Neural cell (in vitro differentiated cells): ENCODE measurements around the gene WDR37. TPM values are rescaled to one million over a fixed set of nuclear protein-coding genes. Genes with fewer than 3 reads are reported as not detected.

Source experiments
- H2AFZ ChIP-seq: fragments of 200-600, 300-800 bp; sonication (generic), shearing (Covaris generic); 2 replicates; pipeline ENCODE4 v1.6.0; 2014; ENCODE audit warnings: low read depth, mild to moderate bottlenecking, antibody characterized with exemption, low read length, moderate library complexity
- H3F3A ChIP-seq: fragments of 200-600 bp; shearing (Covaris generic); 2 replicates; pipeline ENCODE4 v1.6.1; 2016; ENCODE audit warnings: mild to moderate bottlenecking, moderate library complexity, mixed read lengths, antibody characterized with exemption, low read length; ENCODE audit not compliant: insufficient read depth, poor library complexity, severe bottlenecking
- H3K27ac ChIP-seq: fragments of 200-600, 300-800 bp; sonication (generic), shearing (Covaris generic); 2 replicates; pipeline ENCODE4 v1.5.1; 2014; ENCODE audit warnings: mild to moderate bottlenecking, low read length, moderate library complexity
- H3K27me3 ChIP-seq: fragments of 300-800, 200-600 bp; sonication (generic), shearing (Covaris generic); 2 replicates; pipeline ENCODE4 v1.6.0; 2014; ENCODE audit warnings: mild to moderate bottlenecking, low read depth, low read length, moderate library complexity; ENCODE audit not compliant: insufficient read depth
- H3K36me3 ChIP-seq: fragments of 300-800, 200-600 bp; sonication (generic), shearing (Covaris generic); 2 replicates; pipeline ENCODE4 v1.5.1; 2014; ENCODE audit warnings: mild to moderate bottlenecking, antibody characterized with exemption, low read length, moderate library complexity; ENCODE audit not compliant: insufficient read depth
- H3K4me2 ChIP-seq: fragments of 300-800, 200-600 bp; sonication (generic), shearing (Covaris generic); 2 replicates; pipeline ENCODE4 v1.6.0; 2014; ENCODE audit warnings: mild to moderate bottlenecking, low read length
- H3K4me3 ChIP-seq: fragments of 300-800, 200-600 bp; sonication (generic), shearing (Covaris generic); 2 replicates; pipeline ENCODE4 v1.5.1; 2014; ENCODE audit warnings: mild to moderate bottlenecking, low read length, moderate library complexity
- H3K79me2 ChIP-seq: fragments of 200-600 bp; shearing (Covaris generic); replicated peaks from 2 replicates; pipeline ENCODE4 v1.6.0; 2014; ENCODE audit warnings: mild to moderate bottlenecking, low read length, moderate library complexity; ENCODE audit not compliant: insufficient read depth
- H3K9ac ChIP-seq: fragments of 300-800, 200-600 bp; sonication (generic), shearing (Covaris generic); 2 replicates; pipeline ENCODE4 v1.6.1; 2016; ENCODE audit warnings: mild to moderate bottlenecking, low read length, mixed read lengths
- H3K9me2 ChIP-seq: fragments of 200-600 bp; shearing (Covaris generic); 2 replicates; pipeline ENCODE4 v1.6.1; 2016; ENCODE audit warnings: mild to moderate bottlenecking, low read length, mixed read lengths; ENCODE audit not compliant: insufficient read depth
- H3K9me3 ChIP-seq: fragments of 200-600, 300-800 bp; sonication (generic), shearing (Covaris generic); 2 replicates; pipeline ENCODE4 v1.6.1; 2016; ENCODE audit warnings: mild to moderate bottlenecking, mixed run types, low read length, moderate library complexity, mixed read lengths
- H4K20me1 ChIP-seq: fragments of 200-600 bp; shearing (Covaris generic); 2 replicates; pipeline ENCODE4 v1.6.1; 2016; ENCODE audit warnings: mild to moderate bottlenecking, mixed run types; ENCODE audit not compliant: insufficient read depth
- CTCF ChIP-seq: fragments of 450-650 bp; IDR thresholded peaks from 2 replicates; pipeline ENCODE4 v1.5.1; 2014; ENCODE audit warnings: antibody characterized with exemption, mild to moderate bottlenecking, moderate library complexity; ENCODE audit not compliant: poor library complexity, severe bottlenecking
- EP300 ChIP-seq: fragments of 450-650 bp; conservative IDR thresholded peaks from 2 replicates; pipeline ENCODE4 v1.6.1; 2014; ENCODE audit warnings: antibody characterized with exemption, mild to moderate bottlenecking, moderate library complexity; ENCODE audit not compliant: poor library complexity, severe bottlenecking
- EZH2 ChIP-seq: fragments of 200-600, 300-800 bp; shearing (Covaris generic), sonication (generic); IDR thresholded peaks from 2 replicates; pipeline ENCODE4 v1.6.1; 2014; ENCODE audit warnings: antibody characterized with exemption, low read length, borderline replicate concordance, mild to moderate bottlenecking; ENCODE audit not compliant: insufficient read depth, poor library complexity, severe bottlenecking
- MXI1 ChIP-seq: fragments of 450-650 bp; conservative IDR thresholded peaks from 2 replicates; pipeline ENCODE4 v1.6.1; 2014; ENCODE audit warnings: antibody characterized with exemption, mild to moderate bottlenecking; ENCODE audit not compliant: poor library complexity, severe bottlenecking
- POLR2AphosphoS5 ChIP-seq: IDR thresholded peaks from 2 replicates; pipeline ENCODE4 v1.6.1; 2012
- RAD21 ChIP-seq: fragments of 450-650 bp; conservative IDR thresholded peaks from 2 replicates; pipeline ENCODE4 v1.6.1; 2014; ENCODE audit warnings: antibody characterized with exemption, mild to moderate bottlenecking, moderate library complexity
- REST ChIP-seq: IDR thresholded peaks from 2 replicates; pipeline ENCODE4 v1.6.1; 2012; ENCODE audit warnings: borderline replicate concordance
- SMC3 ChIP-seq: fragments of 450-650 bp; conservative IDR thresholded peaks from 2 replicates; pipeline ENCODE4 v1.6.1; 2014; ENCODE audit warnings: antibody characterized with exemption, mild to moderate bottlenecking, moderate library complexity; ENCODE audit not compliant: poor library complexity
- TAF1 ChIP-seq: IDR thresholded peaks from 2 replicates; pipeline ENCODE4 v1.6.1; 2012; ENCODE audit warnings: low read depth
- polyA plus RNA-seq: library from polyadenylated mRNA; depleted of rRNA; stranded (reverse); fragments of >200 nt; gene quantifications from 2 replicates; pipeline ENCODE4 v1.2.3, GENCODE V29; 2014

WDR37 gene
- polyA plus RNA-seq, 1 donor from 2014 or later: 32.3 TPM

GRCh38 chr10:1074052-1074747 is 18.0 kb downstream of the WDR37 start:
- no peaks in the 10 kb centered on the region for H3F3A ChIP-seq
- H3K9me3 ChIP-seq: no peaks in the 10 kb centered on the region
- H3K36me3 ChIP-seq: peaks cover 3% of the 10 kb centered on the region
- H3K27ac ChIP-seq: no peak overlapping the region
- no peak for TF ChIP-seq MXI1
- TF ChIP-seq CTCF: no peak
- TF ChIP-seq SMC3: no peak
- no peak for TF ChIP-seq POLR2AphosphoS5
- no peak for TF ChIP-seq TAF1
- no peak for TF ChIP-seq RAD21
- no peak for TF ChIP-seq EP300
- TF ChIP-seq EZH2: no peak
- TF ChIP-seq REST: no peak
- no peak overlapping the region for H3K4me3 ChIP-seq
- H3K27me3 ChIP-seq: no peaks in the 10 kb centered on the region
- H3K9me2 ChIP-seq: no peaks in the 10 kb centered on the region
- H3K9ac ChIP-seq: no peak overlapping the region
- no peak overlapping the region for H3K4me2 ChIP-seq
- H2AFZ ChIP-seq: no peak overlapping the region
- no peaks in the 10 kb centered on the region for H4K20me1 ChIP-seq
- H3K79me2 ChIP-seq: no peaks in the 10 kb centered on the region

GRCh38 chr10:1074748-1075308 is 18.6 kb downstream of the WDR37 start:
- no peaks in the 10 kb centered on the region for H3K27me3 ChIP-seq
- no peak overlapping the region for H3K9ac ChIP-seq
- H2AFZ ChIP-seq: no peak overlapping the region
- H3K79me2 ChIP-seq: no peaks in the 10 kb centered on the region
- no peaks in the 10 kb centered on the region for H3F3A ChIP-seq
- peaks cover 4% of the 10 kb centered on the region for H3K36me3 ChIP-seq
- H3K9me3 ChIP-seq: no peaks in the 10 kb centered on the region
- no peaks in the 10 kb centered on the region for H4K20me1 ChIP-seq
- H3K9me2 ChIP-seq: no peaks in the 10 kb centered on the region
- H3K4me2 ChIP-seq: no peak overlapping the region
- TF ChIP-seq SMC3 (no peak), RAD21 (peak; percentile 30)
- no peak overlapping the region for H3K27ac ChIP-seq
- no peak overlapping the region for H3K4me3 ChIP-seq
